NB4 (cell line): Measurements from ENCODE around the gene PRICKLE3.

Experiments used
- CTCF ChIP-seq: IDR thresholded peaks from one replicate; pipeline ENCODE4 v1.5.1; 2012; ENCODE audit warnings: low read depth, low read length
- MAX ChIP-seq: IDR thresholded peaks from 2 replicates; pipeline ENCODE4 v1.6.1; 2011; ENCODE audit warnings: low read depth, low read length
- MYC ChIP-seq: IDR thresholded peaks from 2 replicates; pipeline ENCODE4 v1.6.1; 2011; ENCODE audit warnings: low read depth, low read length
- POLR2A ChIP-seq: IDR thresholded peaks from 2 replicates; pipeline ENCODE4 v1.6.1; 2011; ENCODE audit warnings: mild to moderate bottlenecking; ENCODE audit not compliant: insufficient read length; ENCODE audit errors: extremely low read depth

- no peak for TF ChIP-seq CTCF
- no peak for TF ChIP-seq POLR2A
- TF ChIP-seq MAX = no peak
- TF ChIP-seq MYC = no peak
These were observed 5.4 kb upstream of the PRICKLE3 start for GRCh38 chrX:49191574-49192011.
